ENCODE measurements around the gene HSD17B11. TPM values are rescaled to one million over a fixed set of nuclear protein-coding genes. Genes with fewer than 3 reads are reported as not detected.

Gene HSD17B11
- total and polyA plus RNA-seq, 2 donors (not counting 1 experiment from before 2014, with no cell fraction given), result 26.5 to 62.2 TPM

GRCh38 chr4:87427518-87427868, 36.5 kb upstream of the HSD17B11 start:
- no peak overlapping the region for H3K4me3 Mint-ChIP-seq
- H3K27me3 Mint-ChIP-seq, result no peaks in the 10 kb centered on the region
- ATAC-seq (ENCODE audit: low read depth) (no peak), DNase-seq (no peak)
- intact Hi-C loops (cut with micrococcal nuclease), result no loop called here
- TF ChIP-seq CTCF (IDR thresholded peaks at IDR 0.05), result no peak
- peaks cover 53% of the 10 kb centered on the region for H3K4me1 Mint-ChIP-seq
- no peak overlapping the region for H3K27ac ChIP-seq (ENCODE audit: low read length in 2 of 2)
- peaks cover 5% of the 10 kb centered on the region for H4K20me1 ChIP-seq (ENCODE audit: control insufficient read depth, insufficient read depth, low read length, poor library complexity, severe bottlenecking)
- no peak overlapping the region for H3K4me3 ChIP-seq (ENCODE audit: control extremely low read depth in 1 of 5, extremely low read depth in 1 of 5, insufficient read depth in 1 of 5, low read depth in 2 of 5, low read length in 4 of 5)
- POLR2A ChIA-PET, result no interaction called here
- H3K4me2 ChIP-seq (replicated peaks; ENCODE audit: low read depth, low read length, poor library complexity, severe bottlenecking), result no peak overlapping the region
- H3K9me3 ChIP-seq (ENCODE audit: control extremely low read depth in 1 of 3, control insufficient read depth in 2 of 3, insufficient read depth in 1 of 3, low read length in 2 of 3), result no peaks in the 10 kb centered on the region
- no peaks in the 10 kb centered on the region for H3K9me3 Mint-ChIP-seq (ENCODE audit: insufficient read depth)
- H3K27me3 ChIP-seq (replicated peaks in 1 of 4; ENCODE audit: control extremely low read depth in 1 of 4, control insufficient read depth in 3 of 4, insufficient read depth in 4 of 4, low read length in 3 of 4), result no peaks in the 10 kb centered on the region
- CTCF ChIA-PET, result no interaction called here
- no CpG with 5 or more reads among the region's 1 CpG for WGBS (ENCODE audit: insufficient coverage)
- peaks cover 9 to 17% of the 10 kb centered on the region in 2 donors for H3K4me1 ChIP-seq (ENCODE audit: control insufficient read depth in 2 of 2, insufficient read depth in 2 of 2, low read length in 2 of 2)
- no peaks in the 10 kb centered on the region for H3K36me3 ChIP-seq (replicated peaks in 1 of 2; ENCODE audit: control extremely low read depth in 1 of 2, control insufficient read depth in 1 of 2, extremely low read depth in 1 of 2, insufficient read depth in 2 of 2, low read length in 1 of 2)
- H3K27ac Mint-ChIP-seq, result no peak overlapping the region
- H2AFZ ChIP-seq (ENCODE audit: insufficient read depth, low read depth, low read length, poor library complexity, severe bottlenecking), result no peak overlapping the region
- no peak overlapping the region for H3K9ac ChIP-seq (ENCODE audit: low read length)
- peaks cover 77% of the 10 kb centered on the region for H3K79me2 ChIP-seq (ENCODE audit: control insufficient read depth, insufficient read depth, low read length)

- Mint-ChIP-seq H3K4me3 (no peak overlapping the region), H3K9me3 (ENCODE audit: insufficient read depth) (no peaks in the 10 kb centered on the region), H3K27ac (no peak overlapping the region), H3K27me3 (no peaks in the 10 kb centered on the region), H3K4me1 (peaks cover 56% of the 10 kb centered on the region)
- H4K20me1 ChIP-seq (ENCODE audit: control insufficient read depth, insufficient read depth, low read length, poor library complexity, severe bottlenecking), result peaks cover 5% of the 10 kb centered on the region
- no peak overlapping the region for H3K4me2 ChIP-seq (replicated peaks; ENCODE audit: low read depth, low read length, poor library complexity, severe bottlenecking)
- ChIA-PET CTCF (no interaction called here), POLR2A (no interaction called here)
- no peak overlapping the region for H2AFZ ChIP-seq (ENCODE audit: insufficient read depth, low read depth, low read length, poor library complexity, severe bottlenecking)
- ATAC-seq (ENCODE audit: low read depth), result no peak
- no peaks in the 10 kb centered on the region for H3K36me3 ChIP-seq (replicated peaks in 1 of 2; ENCODE audit: control extremely low read depth in 1 of 2, control insufficient read depth in 1 of 2, extremely low read depth in 1 of 2, insufficient read depth in 2 of 2, low read length in 1 of 2)
- no peak overlapping the region for H3K27ac ChIP-seq (ENCODE audit: low read length in 2 of 2)
- no peak overlapping the region for H3K9ac ChIP-seq (ENCODE audit: low read length)
- DNase-seq, result no peak
- H3K79me2 ChIP-seq (ENCODE audit: control insufficient read depth, insufficient read depth, low read length), result peaks cover 78% of the 10 kb centered on the region
- H3K27me3 ChIP-seq (replicated peaks in 1 of 4; ENCODE audit: control extremely low read depth in 1 of 4, control insufficient read depth in 3 of 4, insufficient read depth in 4 of 4, low read length in 3 of 4), result no peaks in the 10 kb centered on the region
- no CpG with 5 or more reads among the region's 3 CpGs for WGBS (ENCODE audit: insufficient coverage)
- no peak for TF ChIP-seq CTCF (IDR thresholded peaks at IDR 0.05)
- TF ChIP-seq EZH2 (IDR thresholded peaks at IDR 0.05; ENCODE audit: borderline replicate concordance, insufficient read depth, low read depth, low read length, poor library complexity, severe bottlenecking), result no peak
- intact Hi-C loops (cut with micrococcal nuclease), result no loop called here
- peaks cover 9 to 18% of the 10 kb centered on the region in 2 donors for H3K4me1 ChIP-seq (ENCODE audit: control insufficient read depth in 2 of 2, insufficient read depth in 2 of 2, low read length in 2 of 2)
- H3K9me3 ChIP-seq (ENCODE audit: control extremely low read depth in 1 of 3, control insufficient read depth in 2 of 3, insufficient read depth in 1 of 3, low read length in 2 of 3), result no peaks in the 10 kb centered on the region
- H3K4me3 ChIP-seq (ENCODE audit: control extremely low read depth in 1 of 5, extremely low read depth in 1 of 5, insufficient read depth in 1 of 5, low read depth in 2 of 5, low read length in 4 of 5), result no peak overlapping the region
Measured at GRCh38 chr4:87426865-87427517, 36.0 kb upstream of the HSD17B11 start.
